SIG-M5 treated with dmso at 0.1 percent for 504 hours (cell line): ENCODE results near the gene PAK1IP1.
A peak's percentile ranks its signal among the peaks of the same experiment; 100 is the strongest.
"Not testable (repeated sequence)": the region's sequence is repeated elsewhere in the genome, so short reads cannot be mapped to it uniquely, and the experiment has no call there.

Source experiments
- DNase-seq: peaks from one replicate; lab custom pipeline; 2025; ENCODE audit not compliant: unreplicated experiment; lab: John Stamatoyannopoulos, UW

Gene PAK1IP1

GRCh38 chr6:10692965-10693538 is 1.7 kb upstream of the PAK1IP1 start:
- DNase-seq, result no peak

GRCh38 chr6:10695086-10695657 is 400 bp downstream of the PAK1IP1 start:
- no peak for DNase-seq

GRCh38 chr6:10696655-10697054 is 1.9 kb downstream of the PAK1IP1 start:
- DNase-seq, result no peak

GRCh38 chr6:10713962-10714361 is 19.2 kb downstream of the PAK1IP1 start:
- DNase-seq, result no peak

- DNase-seq, result peak; percentile 12
These were observed 24.7 kb downstream of the PAK1IP1 start for GRCh38 chr6:10719296-10719963.

GRCh38 chr6:10719964-10720264 is 25.1 kb downstream of the PAK1IP1 start:
- no peak for DNase-seq

GRCh38 chr6:10720265-10720959 is 25.6 kb downstream of the PAK1IP1 start:
- DNase-seq, result peak; percentile 34

- peak; percentile 25 for DNase-seq
These were observed 26.4 kb downstream of the PAK1IP1 start for GRCh38 chr6:10720960-10721849.

- DNase-seq, result no peak
These were observed 27.2 kb downstream of the PAK1IP1 start for GRCh38 chr6:10721850-10722569.

- DNase-seq, result no peak
These were observed 27.7 kb downstream of the PAK1IP1 start for GRCh38 chr6:10722570-10722819.

- DNase-seq, result peak; percentile 88
These were observed 28.2 kb downstream of the PAK1IP1 start, which contains the start of gene TMEM14C for GRCh38 chr6:10722820-10723566. TSS of gene TMEM14C (plus strand) at chr6:10723070. CDS start at chr6:10724614, 1,544 bp downstream.

- DNase-seq, result no peak
These were observed 28.8 kb downstream of the PAK1IP1 start for GRCh38 chr6:10723567-10723881.

GRCh38 chr6:10725044-10725443 is 30.3 kb downstream of the PAK1IP1 start:
- no peak for DNase-seq

- no peak for DNase-seq
These were observed 30.9 kb downstream of the PAK1IP1 start for GRCh38 chr6:10725716-10726115.

- peak; percentile 33 for DNase-seq
These were observed 35.5 kb downstream of the PAK1IP1 start for GRCh38 chr6:10730254-10730653.

GRCh38 chr6:10733151-10733715 is 38.5 kb downstream of the PAK1IP1 start:
- no peak for DNase-seq

- no peak for DNase-seq
These were observed 39.1 kb downstream of the PAK1IP1 start for GRCh38 chr6:10733863-10734262.

GRCh38 chr6:10736731-10737130 is 42.0 kb downstream of the PAK1IP1 start:
- DNase-seq, result no peak

- no peak for DNase-seq
These were observed 45.3 kb downstream of the PAK1IP1 start for GRCh38 chr6:10740061-10740460.

- not testable (repeated sequence) for DNase-seq
These were observed 46.9 kb downstream of the PAK1IP1 start for GRCh38 chr6:10741643-10742042.
